Brain microvascular endothelial cell (primary cell): Measurements from ENCODE around the gene CDK10.

Experiments used
- DNase-seq: peaks from one replicate; pipeline ENCODE4 v3.0.0-alpha.2; 2020
- H3K27ac ChIP-seq: fragments of 250-450 bp; sonication (Bioruptor Pico); 2 replicates; pipeline ENCODE4 v1.5.1; 2020; ENCODE audit warnings: mild to moderate bottlenecking, moderate library complexity
- H3K27me3 ChIP-seq: fragments of 250-450 bp; sonication (Bioruptor Pico); replicated peaks from 2 replicates; pipeline ENCODE4 v1.5.1; 2020; ENCODE audit warnings: mild to moderate bottlenecking
- H3K36me3 ChIP-seq: fragments of 250-450 bp; sonication (Bioruptor Pico); replicated peaks from 2 replicates; pipeline ENCODE4 v1.5.1; 2020; ENCODE audit warnings: mild to moderate bottlenecking
- H3K4me3 ChIP-seq: 2 replicates; pipeline ENCODE4 v1.5.1; 2011; ENCODE audit warnings: low read depth, mild to moderate bottlenecking, control low read depth, low read length, moderate library complexity
- CTCF ChIP-seq: IDR thresholded peaks from 2 replicates; pipeline ENCODE4 v1.5.1; 2011; ENCODE audit warnings: low read depth, mild to moderate bottlenecking, moderate library complexity, low read length, control low read depth, inconsistent platforms; ENCODE audit errors: missing control alignments
- in situ Hi-C: cut with HindIII; loops from 2 replicates; pipeline ENCODE4 v1.10.0; 2017; ENCODE audit warnings: low sequenced_read_pairs, low pct_ligation_motif_present

Gene CDK10

GRCh38 chr16:89737341-89738071 is 51.0 kb downstream of the CDK10 start:
- no peak for TF ChIP-seq CTCF
- Histone ChIP-seq H3K27ac (no peak overlapping the region), H3K36me3 (peaks cover 72% of the 10 kb centered on the region), H3K4me3 (no peak overlapping the region), H3K27me3 (no peaks in the 10 kb centered on the region)
- DNase-seq: no peak
- in situ Hi-C loops: no loop called here

GRCh38 chr16:89738072-89738377 is 51.5 kb downstream of the CDK10 start:
- Histone ChIP-seq H3K4me3 (no peak overlapping the region), H3K27me3 (no peaks in the 10 kb centered on the region), H3K36me3 (peaks cover 70% of the 10 kb centered on the region), H3K27ac (no peak overlapping the region)
- in situ Hi-C loops: no loop called here
- no peak for TF ChIP-seq CTCF
- no peak for DNase-seq

GRCh38 chr16:89738538-89739317 is 52.2 kb downstream of the CDK10 start:
- Histone ChIP-seq H3K27me3 (no peaks in the 10 kb centered on the region), H3K4me3 (no peak overlapping the region), H3K36me3 (peaks cover 63% of the 10 kb centered on the region), H3K27ac (no peak overlapping the region)
- no peak for DNase-seq
- TF ChIP-seq CTCF: no peak
- in situ Hi-C loops: no loop called here

GRCh38 chr16:89739383-89739782 is 52.9 kb downstream of the CDK10 start:
- Histone ChIP-seq H3K27me3 (no peaks in the 10 kb centered on the region), H3K36me3 (peaks cover 57% of the 10 kb centered on the region), H3K27ac (no peak overlapping the region), H3K4me3 (no peak overlapping the region)
- in situ Hi-C loops: no loop called here
- TF ChIP-seq CTCF: no peak
- no peak for DNase-seq

GRCh38 chr16:89741342-89742014 is 55.0 kb downstream of the CDK10 start:
- Histone ChIP-seq H3K27me3 (no peaks in the 10 kb centered on the region), H3K36me3 (peaks cover 42% of the 10 kb centered on the region), H3K27ac (no peak overlapping the region), H3K4me3 (no peak overlapping the region)
- no peak for TF ChIP-seq CTCF
- in situ Hi-C loops: no loop called here
- DNase-seq: no peak
